Activated T-cell treated with anti-CD3 and anti-CD28 coated beads, Interleukin-2, amount 50 U/mL, for 24 hours (primary cell): ENCODE data around the gene ME1.
"Not testable (repeated sequence)": the region's sequence is repeated elsewhere in the genome, so short reads cannot be mapped to it uniquely, and the experiment has no call there.

Source experiments
- DNase-seq: peaks from one replicate; pipeline ENCODE4 v3.0.0-alpha.2; 2020
- H3K27ac Mint-ChIP-seq: 2 replicates; pipeline ENCODE4 v1.8.0; 2020; ENCODE audit warnings: mild to moderate bottlenecking, mixed read lengths
- H3K27me3 Mint-ChIP-seq: 2 replicates; pipeline ENCODE4 v1.8.0; 2020; ENCODE audit warnings: mixed read lengths
- H3K36me3 Mint-ChIP-seq: 2 replicates; pipeline ENCODE4 v1.8.0; 2020; ENCODE audit warnings: low read depth, mixed read lengths
- H3K4me1 Mint-ChIP-seq: 2 replicates; pipeline ENCODE4 v1.8.0; 2020; ENCODE audit warnings: low read depth, mixed read lengths
- H3K4me3 Mint-ChIP-seq: 2 replicates; pipeline ENCODE4 v1.8.0; 2020; ENCODE audit warnings: mild to moderate bottlenecking, moderate library complexity, mixed read lengths
- H3K9me3 Mint-ChIP-seq: 2 replicates; pipeline ENCODE4 v1.8.0; 2020; ENCODE audit warnings: mixed read lengths

Gene ME1

GRCh38 chr6:83352424-83353061 lies 78.3 kb downstream of the ME1 start:
- Mint-ChIP-seq H3K27me3 (no peaks in the 10 kb centered on the region), H3K4me3 (no peak overlapping the region), H3K36me3 (no peaks in the 10 kb centered on the region), H3K27ac (no peak overlapping the region), H3K9me3 (no peaks in the 10 kb centered on the region), H3K4me1 (no peaks in the 10 kb centered on the region)
- DNase-seq: no peak

- H3K27me3 Mint-ChIP-seq: no peaks in the 10 kb centered on the region
- no peaks in the 10 kb centered on the region for H3K36me3 Mint-ChIP-seq
- DNase-seq: no peak
- H3K9me3 Mint-ChIP-seq: no peaks in the 10 kb centered on the region
- H3K4me3 Mint-ChIP-seq: no peak overlapping the region
- no peak overlapping the region for H3K27ac Mint-ChIP-seq
- no peaks in the 10 kb centered on the region for H3K4me1 Mint-ChIP-seq
Observed at GRCh38 chr6:83343121-83343520, 87.7 kb downstream of the ME1 start.

- H3K36me3 Mint-ChIP-seq: no peaks in the 10 kb centered on the region
Observed at GRCh38 chr6:83341765-83342164, 89.1 kb downstream of the ME1 start.

GRCh38 chr6:83333916-83334315 lies 96.9 kb downstream of the ME1 start:
- not testable (repeated sequence) for H3K4me1 Mint-ChIP-seq, H3K9me3 Mint-ChIP-seq, H3K36me3 Mint-ChIP-seq, DNase-seq, H3K4me3 Mint-ChIP-seq, H3K27me3 Mint-ChIP-seq, H3K27ac Mint-ChIP-seq

More at GRCh38 chr6:83341765-83342164, 89.1 kb downstream of the ME1 start:
- no peaks in the 10 kb centered on the region for H3K9me3 Mint-ChIP-seq
- no peaks in the 10 kb centered on the region for H3K4me1 Mint-ChIP-seq
- no peaks in the 10 kb centered on the region for H3K27me3 Mint-ChIP-seq
- no peak overlapping the region for H3K4me3 Mint-ChIP-seq
- no peak overlapping the region for H3K27ac Mint-ChIP-seq
- no peak for DNase-seq

- no peak for DNase-seq
- Mint-ChIP-seq H3K9me3 (no peaks in the 10 kb centered on the region), H3K4me1 (no peaks in the 10 kb centered on the region), H3K36me3 (no peaks in the 10 kb centered on the region), H3K27me3 (no peaks in the 10 kb centered on the region), H3K27ac (no peak overlapping the region), H3K4me3 (no peak overlapping the region)
Observed at GRCh38 chr6:83333500-83333899, 97.4 kb downstream of the ME1 start.

- Mint-ChIP-seq H3K9me3 (no peaks in the 10 kb centered on the region), H3K27ac (no peak overlapping the region), H3K27me3 (peaks cover 10% of the 10 kb centered on the region), H3K36me3 (no peaks in the 10 kb centered on the region), H3K4me1 (no peaks in the 10 kb centered on the region), H3K4me3 (no peak overlapping the region)
- DNase-seq: no peak
Observed at GRCh38 chr6:83314693-83315092, 116.2 kb downstream of the ME1 start.

GRCh38 chr6:83313882-83314281 lies 117.0 kb downstream of the ME1 start:
- Mint-ChIP-seq H3K27ac (no peak overlapping the region), H3K4me3 (no peak overlapping the region), H3K36me3 (no peaks in the 10 kb centered on the region), H3K27me3 (peaks cover 10% of the 10 kb centered on the region), H3K4me1 (no peaks in the 10 kb centered on the region), H3K9me3 (no peaks in the 10 kb centered on the region)
- no peak for DNase-seq

- no peaks in the 10 kb centered on the region for H3K9me3 Mint-ChIP-seq
- H3K4me1 Mint-ChIP-seq: no peaks in the 10 kb centered on the region
- no peak overlapping the region for H3K27ac Mint-ChIP-seq
- no peak overlapping the region for H3K4me3 Mint-ChIP-seq
- no peaks in the 10 kb centered on the region for H3K36me3 Mint-ChIP-seq
- DNase-seq: no peak
- peaks cover 10% of the 10 kb centered on the region for H3K27me3 Mint-ChIP-seq
Observed at GRCh38 chr6:83311231-83311630, 119.6 kb downstream of the ME1 start.

GRCh38 chr6:83310046-83310445 lies 120.8 kb downstream of the ME1 start:
- H3K27me3 Mint-ChIP-seq: peaks cover 10% of the 10 kb centered on the region
- H3K4me1 Mint-ChIP-seq: no peaks in the 10 kb centered on the region
- no peak overlapping the region for H3K4me3 Mint-ChIP-seq
- DNase-seq: no peak
- no peaks in the 10 kb centered on the region for H3K9me3 Mint-ChIP-seq
- H3K27ac Mint-ChIP-seq: no peak overlapping the region
- no peaks in the 10 kb centered on the region for H3K36me3 Mint-ChIP-seq

GRCh38 chr6:83309344-83309743 lies 121.5 kb downstream of the ME1 start:
- Mint-ChIP-seq H3K27me3 (peaks cover 7% of the 10 kb centered on the region), H3K4me3 (no peak overlapping the region), H3K9me3 (no peaks in the 10 kb centered on the region), H3K27ac (no peak overlapping the region), H3K4me1 (no peaks in the 10 kb centered on the region), H3K36me3 (no peaks in the 10 kb centered on the region)
- no peak for DNase-seq

GRCh38 chr6:83308833-83309232 lies 122.0 kb downstream of the ME1 start:
- Mint-ChIP-seq H3K4me3 (no peak overlapping the region), H3K4me1 (no peaks in the 10 kb centered on the region), H3K27ac (no peak overlapping the region), H3K27me3 (peaks cover 7% of the 10 kb centered on the region), H3K9me3 (no peaks in the 10 kb centered on the region), H3K36me3 (no peaks in the 10 kb centered on the region)
- DNase-seq: no peak

- H3K36me3 Mint-ChIP-seq: no peaks in the 10 kb centered on the region
- H3K4me1 Mint-ChIP-seq: no peaks in the 10 kb centered on the region
- H3K27ac Mint-ChIP-seq: no peak overlapping the region
- no peaks in the 10 kb centered on the region for H3K9me3 Mint-ChIP-seq
- DNase-seq: no peak
- H3K4me3 Mint-ChIP-seq: no peak overlapping the region
- H3K27me3 Mint-ChIP-seq: peaks cover 9% of the 10 kb centered on the region
Observed at GRCh38 chr6:83307849-83308248, 123.0 kb downstream of the ME1 start.

GRCh38 chr6:83303426-83303825 lies 127.4 kb downstream of the ME1 start:
- H3K9me3 Mint-ChIP-seq: no peaks in the 10 kb centered on the region
- DNase-seq: no peak
- no peak overlapping the region for H3K4me3 Mint-ChIP-seq
- H3K4me1 Mint-ChIP-seq: no peaks in the 10 kb centered on the region
- H3K27ac Mint-ChIP-seq: no peak overlapping the region
- no peaks in the 10 kb centered on the region for H3K36me3 Mint-ChIP-seq
- H3K27me3 Mint-ChIP-seq: peaks cover 28% of the 10 kb centered on the region

- Mint-ChIP-seq H3K9me3 (peaks cover 12% of the 10 kb centered on the region), H3K27ac (no peak overlapping the region), H3K27me3 (peaks cover 69% of the 10 kb centered on the region), H3K4me1 (peaks cover 10% of the 10 kb centered on the region), H3K36me3 (no peaks in the 10 kb centered on the region), H3K4me3 (no peak overlapping the region)
- no peak for DNase-seq
Observed at GRCh38 chr6:83294676-83295075, 136.2 kb downstream of the ME1 start.

GRCh38 chr6:83292900-83293843 lies 137.7 kb downstream of the ME1 start:
- H3K9me3 Mint-ChIP-seq: peaks cover 15% of the 10 kb centered on the region
- no peak for DNase-seq
- peak overlapping the region; percentile 44 for H3K27ac Mint-ChIP-seq
- H3K36me3 Mint-ChIP-seq: no peaks in the 10 kb centered on the region
- H3K27me3 Mint-ChIP-seq: peaks cover 72% of the 10 kb centered on the region
- peaks cover 10% of the 10 kb centered on the region for H3K4me1 Mint-ChIP-seq
- no peak overlapping the region for H3K4me3 Mint-ChIP-seq
